Adipose tissue (tissue), 3 donors: ENCODE data around the gene FLNB. TPM values are rescaled to one million over a fixed set of nuclear protein-coding genes. Genes with fewer than 3 reads are reported as not detected.

Source experiments
- H3K27ac ChIP-seq: one replicate; pipeline ENCODE4 v1.5.1; 2013; ENCODE audit warnings: low read depth, low read length
- whole genome bisulfite sequencing, 3 donors: extraction: QIAGEN DNeasy Blood & Tissue Kit; methylation state at CpG; one replicate each; pipeline ENCODE4 v1.1.7; 2013; 5-methylcytosine and 5-hydroxymethylcytosine counted together
- polyA plus RNA-seq, 3 donors: library from polyadenylated mRNA; stranded (reverse); fragments of 200-250 nt; gene quantifications; one replicate each; pipeline ENCODE4 v1.2.3, GENCODE V29; 2013
- donor health status: healthy with polysubstance abuse.
- donor health status: Bipolar disorder and iron deficiency.
- donor health status: healthy.

Gene FLNB
- 10 to 100 TPM; 49.8 to 67.5 (median 61.3) TPM for polyA plus RNA-seq

GRCh38 chr3:58008141-58009025 is at the start of gene FLNB:
TSS of gene FLNB (plus strand) at chr3:58008422. CDS start at chr3:58008565, 143 bp downstream.
- WGBS, 3 donors, result 0% methylated on average over 61 to 91 of the region's 91 CpGs
- H3K27ac ChIP-seq, result no peak within 1 kb of the TSS

GRCh38 chr3:57958642-57959422 is 49.4 kb upstream of the FLNB start:
- WGBS, 3 donors, result 43 to 79% (median 44%) methylated on average over 12 to 13 of the region's 13 CpGs
- H3K27ac ChIP-seq, result no peak overlapping the region

- 13 to 68% (median 14%) methylated on average over 19 of the region's 19 CpGs for WGBS, 3 donors
- no peak overlapping the region for H3K27ac ChIP-seq
These were observed 48.6 kb upstream of the FLNB start for GRCh38 chr3:57959423-57960173.

- no peak overlapping the region for H3K27ac ChIP-seq
- WGBS, 3 donors, result 60 to 74% (median 62%) methylated on average over 4 of the region's 4 CpGs
These were observed 48.1 kb upstream of the FLNB start for GRCh38 chr3:57960174-57960505.

- H3K27ac ChIP-seq, result no peak overlapping the region
- 79 to 86% (median 85%) methylated on average over 21 of the region's 21 CpGs for WGBS, 3 donors
These were observed 46.9 kb upstream of the FLNB start for GRCh38 chr3:57961177-57961827.

GRCh38 chr3:57961828-57962447 is 46.3 kb upstream of the FLNB start:
- 76 to 83% (median 76%) methylated on average over 5 of the region's 5 CpGs for WGBS, 3 donors
- no peak overlapping the region for H3K27ac ChIP-seq

GRCh38 chr3:57962448-57962834 is 45.8 kb upstream of the FLNB start:
- WGBS, 3 donors, result 91 to 96% (median 91%) methylated on average over 6 of the region's 6 CpGs
- no peak overlapping the region for H3K27ac ChIP-seq

- no peak overlapping the region for H3K27ac ChIP-seq
- 65 to 80% (median 74%) methylated on average over 7 of the region's 7 CpGs for WGBS, 3 donors
These were observed 44.3 kb upstream of the FLNB start for GRCh38 chr3:57963811-57964346.

- 36 to 57% (median 38%) methylated on average over 4 of the region's 4 CpGs for WGBS, 3 donors
- H3K27ac ChIP-seq, result no peak overlapping the region
These were observed 41.4 kb upstream of the FLNB start for GRCh38 chr3:57966829-57967228.

- WGBS, 3 donors, result 76 to 82% (median 76%) methylated on average over 9 of the region's 9 CpGs
- no peak overlapping the region for H3K27ac ChIP-seq
These were observed 40.6 kb upstream of the FLNB start for GRCh38 chr3:57967590-57967989.

GRCh38 chr3:57968501-57968900 is 39.7 kb upstream of the FLNB start:
- no peak overlapping the region for H3K27ac ChIP-seq
- WGBS, 3 donors, result 94 to 99% (median 96%) methylated on average over 5 of the region's 5 CpGs

- H3K27ac ChIP-seq, result no peak overlapping the region
These were observed 36.2 kb upstream of the FLNB start for GRCh38 chr3:57971975-57972374.

GRCh38 chr3:57972531-57973111 is 35.6 kb upstream of the FLNB start:
- 46 to 79% (median 63%) methylated on average over 9 of the region's 9 CpGs for WGBS, 3 donors
- H3K27ac ChIP-seq, result no peak overlapping the region

More at GRCh38 chr3:57971975-57972374, 36.2 kb upstream of the FLNB start:
- WGBS, 3 donors, result 41 to 59% (median 47%) methylated on average over 4 of the region's 4 CpGs

GRCh38 chr3:57973715-57974477 is 34.3 kb upstream of the FLNB start:
- H3K27ac ChIP-seq, result no peak overlapping the region
- 94 to 96% (median 95%) methylated on average over 13 of the region's 13 CpGs for WGBS, 3 donors

- no peak overlapping the region for H3K27ac ChIP-seq
- 57 to 76% (median 62%) methylated on average over 6 of the region's 6 CpGs for WGBS, 3 donors
These were observed 33.3 kb upstream of the FLNB start for GRCh38 chr3:57974796-57975388.

- WGBS, 3 donors, result 34 to 57% (median 54%) methylated on average over 4 of the region's 4 CpGs
These were observed 30.4 kb upstream of the FLNB start for GRCh38 chr3:57977818-57978235.

More at GRCh38 chr3:57977818-57978235, 30.4 kb upstream of the FLNB start:
- no peak overlapping the region for H3K27ac ChIP-seq
